NT2/D1 (cell line): ENCODE data around the gene GABBR2.

Experiments
- DNase-seq: peaks from one replicate; pipeline ENCODE4 v3.0.0-alpha.2; 2011; ENCODE audit warnings: low read depth, low spot score
- H3K27me3 ChIP-seq: 2 replicates; pipeline ENCODE4 v1.6.0; 2011; ENCODE audit warnings: mild to moderate bottlenecking; ENCODE audit not compliant: insufficient read length, insufficient read depth
- H3K36me3 ChIP-seq: 2 replicates; pipeline ENCODE4 v1.6.1; 2011; ENCODE audit warnings: mild to moderate bottlenecking, low read length, mixed read lengths; ENCODE audit not compliant: insufficient read depth, insufficient read length
- H3K4me1 ChIP-seq: 2 replicates; pipeline ENCODE4 v1.5.1; 2011; ENCODE audit not compliant: insufficient read depth, insufficient read length
- H3K4me3 ChIP-seq: 2 replicates; pipeline ENCODE4 v1.5.1; 2011; ENCODE audit warnings: low read depth; ENCODE audit not compliant: insufficient read length
- H3K9ac ChIP-seq: 2 replicates; pipeline ENCODE4 v1.6.0; 2011; ENCODE audit warnings: low read depth; ENCODE audit not compliant: insufficient read length
- H3K9me3 ChIP-seq: 2 replicates; pipeline ENCODE4 v1.5.1; 2011; ENCODE audit warnings: mild to moderate bottlenecking, low read length; ENCODE audit not compliant: insufficient read depth
- SUZ12 ChIP-seq: IDR thresholded peaks from 2 replicates; pipeline ENCODE4 v1.6.1; 2011; ENCODE audit not compliant: insufficient read length, insufficient read depth; ENCODE audit errors: extremely low read depth
- YY1 ChIP-seq: IDR thresholded peaks from 2 replicates; pipeline ENCODE4 v1.6.1; 2011; ENCODE audit not compliant: insufficient read length, insufficient read depth
- ZNF274 ChIP-seq: IDR thresholded peaks from 2 replicates; pipeline ENCODE4 v1.6.1; 2011; ENCODE audit warnings: mild to moderate bottlenecking, low read depth, low read length

GABBR2 gene

GRCh38 chr9:98255578-98256296 lies 453.0 kb downstream of the GABBR2 start, which contains the start of gene TBC1D2:
Gene TBC1D2 (minus strand): TSS chr9:98255649. CDS start chr9:98255541, 108 bp downstream.
- Histone ChIP-seq H3K4me3 (peak within 1 kb of the TSS; percentile 71), H3K4me1 (peaks cover 6% of the 10 kb centered on the region), H3K9ac (peak within 1 kb of the TSS; percentile 93), H3K36me3 (peaks cover 17% of the 10 kb centered on the region), H3K27me3 (peaks cover 12% of the 10 kb centered on the region), H3K9me3 (no peaks in the 10 kb centered on the region)
- DNase-seq = peak; percentile 90
- TF ChIP-seq SUZ12 (no peak), YY1 (peak; percentile 97)

DNA sequence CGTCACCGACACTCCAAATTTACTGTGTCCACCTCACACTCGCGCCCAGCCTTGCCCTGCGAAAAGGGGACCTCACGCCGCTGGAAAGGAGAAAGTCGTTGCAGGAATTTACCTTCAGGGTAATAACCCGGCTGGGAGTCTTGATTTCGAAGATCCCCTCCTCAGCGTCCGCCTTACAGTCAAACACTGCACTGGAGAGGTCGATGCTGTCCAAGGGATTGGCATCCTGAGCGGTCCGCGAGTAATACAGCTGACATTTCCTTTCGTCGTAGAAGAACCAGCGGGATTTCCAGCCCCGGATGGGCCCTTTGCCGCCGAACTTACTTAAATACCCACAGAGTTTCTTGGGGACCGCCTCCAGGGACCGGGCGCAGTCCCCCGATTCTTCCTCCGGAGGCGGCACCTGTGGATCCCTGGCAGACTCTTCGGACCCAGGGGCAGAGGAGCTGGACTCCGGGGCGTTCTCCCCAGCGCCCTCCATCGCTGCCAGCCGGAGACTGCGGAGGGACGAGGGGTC lies 453.6 kb downstream of the GABBR2 start:
- Histone ChIP-seq H3K9me3 (no peaks in the 10 kb centered on the region), H3K9ac (peak overlapping the region; percentile 80), H3K27me3 (peaks cover 12% of the 10 kb centered on the region), H3K36me3 (peaks cover 24% of the 10 kb centered on the region), H3K4me1 (peaks cover 6% of the 10 kb centered on the region), H3K4me3 (peak overlapping the region; percentile 71)
- no peak for DNase-seq
- no peak for TF ChIP-seq ZNF274
- TF ChIP-seq YY1 = no peak
- TF ChIP-seq SUZ12 = no peak

GRCh38 chr9:98254228-98255060 lies 454.3 kb downstream of the GABBR2 start:
- Histone ChIP-seq H3K27me3 (peaks cover 12% of the 10 kb centered on the region), H3K9ac (peak overlapping the region; percentile 80), H3K36me3 (peaks cover 27% of the 10 kb centered on the region), H3K4me1 (peaks cover 6% of the 10 kb centered on the region), H3K4me3 (peak overlapping the region; percentile 71), H3K9me3 (no peaks in the 10 kb centered on the region)
- DNase-seq = no peak
- TF ChIP-seq SUZ12 (no peak), YY1 (no peak), ZNF274 (no peak)

GRCh38 chr9:98253565-98253964 lies 455.2 kb downstream of the GABBR2 start:
- TF ChIP-seq SUZ12 (no peak), YY1 (no peak), ZNF274 (no peak)
- no peak for DNase-seq
- Histone ChIP-seq H3K36me3 (peaks cover 36% of the 10 kb centered on the region), H3K4me3 (no peak overlapping the region), H3K9ac (no peak overlapping the region), H3K27me3 (peaks cover 12% of the 10 kb centered on the region), H3K9me3 (no peaks in the 10 kb centered on the region), H3K4me1 (peaks cover 10% of the 10 kb centered on the region)

GRCh38 chr9:98251551-98251950 lies 457.2 kb downstream of the GABBR2 start:
- Histone ChIP-seq H3K9ac (no peak overlapping the region), H3K4me1 (peaks cover 10% of the 10 kb centered on the region), H3K4me3 (no peak overlapping the region), H3K27me3 (peaks cover 12% of the 10 kb centered on the region), H3K36me3 (peaks cover 39% of the 10 kb centered on the region), H3K9me3 (no peaks in the 10 kb centered on the region)
- no peak for DNase-seq
- TF ChIP-seq SUZ12 (no peak), YY1 (no peak), ZNF274 (no peak)

- H3K27me3 ChIP-seq = peaks cover 6% of the 10 kb centered on the region
- H3K9me3 ChIP-seq = no peaks in the 10 kb centered on the region
- H3K4me3 ChIP-seq = no peak overlapping the region
- H3K36me3 ChIP-seq = peaks cover 39% of the 10 kb centered on the region
- no peak for DNase-seq
- TF ChIP-seq YY1 (no peak), SUZ12 (no peak), ZNF274 (no peak)
- H3K9ac ChIP-seq = no peak overlapping the region
- H3K4me1 ChIP-seq = peaks cover 10% of the 10 kb centered on the region
Measured at GRCh38 chr9:98249771-98250170, 459.0 kb downstream of the GABBR2 start.

GRCh38 chr9:98248737-98249474 lies 459.8 kb downstream of the GABBR2 start:
- Histone ChIP-seq H3K36me3 (peaks cover 39% of the 10 kb centered on the region), H3K9ac (no peak overlapping the region), H3K9me3 (no peaks in the 10 kb centered on the region), H3K27me3 (no peaks in the 10 kb centered on the region), H3K4me3 (no peak overlapping the region), H3K4me1 (peaks cover 10% of the 10 kb centered on the region)
- no peak for DNase-seq
- no peak for TF ChIP-seq YY1
- no peak for TF ChIP-seq SUZ12
- TF ChIP-seq ZNF274 = no peak
